OCI-LY7 (cell line): ENCODE measurements around the gene SEMA7A.

Source experiments
- EZH2phosphoT487 ChIP-seq: fragments of 200-600 bp; sonication (generic); IDR thresholded peaks from 2 replicates; pipeline ENCODE4 v1.6.1; 2018; ENCODE audit warnings: low read depth, borderline replicate concordance, mild to moderate bottlenecking, mixed run types, antibody characterized with exemption, low read length, moderate library complexity, mixed read lengths
- TF ChIP-seq, protein P1 (sequence below): fragments of 200-600 bp; sonication (generic); conservative IDR thresholded peaks from 2 replicates; pipeline ENCODE4 v1.5.1; 2014; ENCODE audit warnings: mild to moderate bottlenecking, antibody characterized with exemption, low read length, moderate library complexity, mixed read lengths

- TF ChIP-seq, protein P1, sequence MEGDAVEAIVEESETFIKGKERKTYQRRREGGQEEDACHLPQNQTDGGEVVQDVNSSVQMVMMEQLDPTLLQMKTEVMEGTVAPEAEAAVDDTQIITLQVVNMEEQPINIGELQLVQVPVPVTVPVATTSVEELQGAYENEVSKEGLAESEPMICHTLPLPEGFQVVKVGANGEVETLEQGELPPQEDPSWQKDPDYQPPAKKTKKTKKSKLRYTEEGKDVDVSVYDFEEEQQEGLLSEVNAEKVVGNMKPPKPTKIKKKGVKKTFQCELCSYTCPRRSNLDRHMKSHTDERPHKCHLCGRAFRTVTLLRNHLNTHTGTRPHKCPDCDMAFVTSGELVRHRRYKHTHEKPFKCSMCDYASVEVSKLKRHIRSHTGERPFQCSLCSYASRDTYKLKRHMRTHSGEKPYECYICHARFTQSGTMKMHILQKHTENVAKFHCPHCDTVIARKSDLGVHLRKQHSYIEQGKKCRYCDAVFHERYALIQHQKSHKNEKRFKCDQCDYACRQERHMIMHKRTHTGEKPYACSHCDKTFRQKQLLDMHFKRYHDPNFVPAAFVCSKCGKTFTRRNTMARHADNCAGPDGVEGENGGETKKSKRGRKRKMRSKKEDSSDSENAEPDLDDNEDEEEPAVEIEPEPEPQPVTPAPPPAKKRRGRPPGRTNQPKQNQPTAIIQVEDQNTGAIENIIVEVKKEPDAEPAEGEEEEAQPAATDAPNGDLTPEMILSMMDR, result peak; percentile 28; the same call in 1 of the 2 replicates
- no peak for TF ChIP-seq EZH2phosphoT487
Observed at GRCh38 chr15:74396445-74397238, 37.1 kb downstream of the SEMA7A start.
